Measurements from ENCODE around the gene METTL17.
"Not testable (repeated sequence)": the region's sequence is repeated elsewhere in the genome, so short reads cannot be mapped to it uniquely, and the experiment has no call there.

DNA sequence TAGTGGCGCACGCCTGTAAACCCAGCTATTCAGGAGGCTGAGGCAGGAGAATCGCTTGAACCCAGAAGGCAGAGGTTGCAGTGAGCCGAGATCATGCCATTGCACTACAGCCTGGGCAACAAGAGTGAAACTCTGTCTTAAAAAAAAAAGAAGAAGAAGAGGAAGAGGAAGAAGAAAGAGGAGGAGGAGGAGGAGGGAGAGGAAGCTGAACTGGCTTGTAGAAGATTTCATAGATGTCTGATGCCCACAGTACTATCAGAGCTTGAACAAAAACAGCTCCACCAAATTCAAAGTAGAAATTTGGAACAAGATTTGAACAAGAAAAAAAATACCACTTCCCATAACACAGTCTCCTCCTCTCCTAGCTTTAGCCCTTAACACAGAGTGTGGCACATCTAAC is 4.1 kb upstream of the METTL17 start:
- TF ChIP-seq TCF7L2 (IDR thresholded peaks at IDR 0.05; ENCODE audit: low read depth, low read length); POLR2AphosphoS5 (IDR thresholded peaks at IDR 0.05; ENCODE audit: low read depth, low read length); SIN3A (IDR thresholded peaks at IDR 0.05; ENCODE audit: borderline replicate concordance, insufficient read depth, low read depth, low read length): not testable (repeated sequence)
- TF ChIP-seq, protein P1, sequence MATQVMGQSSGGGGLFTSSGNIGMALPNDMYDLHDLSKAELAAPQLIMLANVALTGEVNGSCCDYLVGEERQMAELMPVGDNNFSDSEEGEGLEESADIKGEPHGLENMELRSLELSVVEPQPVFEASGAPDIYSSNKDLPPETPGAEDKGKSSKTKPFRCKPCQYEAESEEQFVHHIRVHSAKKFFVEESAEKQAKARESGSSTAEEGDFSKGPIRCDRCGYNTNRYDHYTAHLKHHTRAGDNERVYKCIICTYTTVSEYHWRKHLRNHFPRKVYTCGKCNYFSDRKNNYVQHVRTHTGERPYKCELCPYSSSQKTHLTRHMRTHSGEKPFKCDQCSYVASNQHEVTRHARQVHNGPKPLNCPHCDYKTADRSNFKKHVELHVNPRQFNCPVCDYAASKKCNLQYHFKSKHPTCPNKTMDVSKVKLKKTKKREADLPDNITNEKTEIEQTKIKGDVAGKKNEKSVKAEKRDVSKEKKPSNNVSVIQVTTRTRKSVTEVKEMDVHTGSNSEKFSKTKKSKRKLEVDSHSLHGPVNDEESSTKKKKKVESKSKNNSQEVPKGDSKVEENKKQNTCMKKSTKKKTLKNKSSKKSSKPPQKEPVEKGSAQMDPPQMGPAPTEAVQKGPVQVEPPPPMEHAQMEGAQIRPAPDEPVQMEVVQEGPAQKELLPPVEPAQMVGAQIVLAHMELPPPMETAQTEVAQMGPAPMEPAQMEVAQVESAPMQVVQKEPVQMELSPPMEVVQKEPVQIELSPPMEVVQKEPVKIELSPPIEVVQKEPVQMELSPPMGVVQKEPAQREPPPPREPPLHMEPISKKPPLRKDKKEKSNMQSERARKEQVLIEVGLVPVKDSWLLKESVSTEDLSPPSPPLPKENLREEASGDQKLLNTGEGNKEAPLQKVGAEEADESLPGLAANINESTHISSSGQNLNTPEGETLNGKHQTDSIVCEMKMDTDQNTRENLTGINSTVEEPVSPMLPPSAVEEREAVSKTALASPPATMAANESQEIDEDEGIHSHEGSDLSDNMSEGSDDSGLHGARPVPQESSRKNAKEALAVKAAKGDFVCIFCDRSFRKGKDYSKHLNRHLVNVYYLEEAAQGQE (IDR thresholded peaks at IDR 0.05; ENCODE audit: insufficient read depth in 1 of 2, low read depth in 2 of 2, low read length in 1 of 2): not testable (repeated sequence)
- TF ChIP-seq, protein P2, sequence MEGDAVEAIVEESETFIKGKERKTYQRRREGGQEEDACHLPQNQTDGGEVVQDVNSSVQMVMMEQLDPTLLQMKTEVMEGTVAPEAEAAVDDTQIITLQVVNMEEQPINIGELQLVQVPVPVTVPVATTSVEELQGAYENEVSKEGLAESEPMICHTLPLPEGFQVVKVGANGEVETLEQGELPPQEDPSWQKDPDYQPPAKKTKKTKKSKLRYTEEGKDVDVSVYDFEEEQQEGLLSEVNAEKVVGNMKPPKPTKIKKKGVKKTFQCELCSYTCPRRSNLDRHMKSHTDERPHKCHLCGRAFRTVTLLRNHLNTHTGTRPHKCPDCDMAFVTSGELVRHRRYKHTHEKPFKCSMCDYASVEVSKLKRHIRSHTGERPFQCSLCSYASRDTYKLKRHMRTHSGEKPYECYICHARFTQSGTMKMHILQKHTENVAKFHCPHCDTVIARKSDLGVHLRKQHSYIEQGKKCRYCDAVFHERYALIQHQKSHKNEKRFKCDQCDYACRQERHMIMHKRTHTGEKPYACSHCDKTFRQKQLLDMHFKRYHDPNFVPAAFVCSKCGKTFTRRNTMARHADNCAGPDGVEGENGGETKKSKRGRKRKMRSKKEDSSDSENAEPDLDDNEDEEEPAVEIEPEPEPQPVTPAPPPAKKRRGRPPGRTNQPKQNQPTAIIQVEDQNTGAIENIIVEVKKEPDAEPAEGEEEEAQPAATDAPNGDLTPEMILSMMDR (IDR thresholded peaks at IDR 0.05): not testable (repeated sequence)

Data from Panc1 (cell line).